Tibial nerve (tissue), 4 donors: Measurements from ENCODE around the gene SOWAHA. TPM values are rescaled to one million over a fixed set of nuclear protein-coding genes. Genes with fewer than 3 reads are reported as not detected.
A peak's percentile ranks its signal among the peaks of the same experiment; 100 is the strongest.

Source experiments
- DNase-seq, 2 donors: peaks; one replicate each; pipeline ENCODE4 v3.0.0-alpha.2; 2019; ENCODE audit warnings: low spot score in 2 of 2
- H3K27ac ChIP-seq, 4 donors: fragments of 200-600 bp; sonication (generic) in 3 of 4; one replicate each; pipeline ENCODE4 v1.5.1; 2017 to 2019; ENCODE audit warnings: mild to moderate bottlenecking in 1 of 4
- H3K27me3 ChIP-seq, 2 donors: fragments of 200-600 bp; sonication (generic) in 1 of 2; one replicate each; pipeline versions ENCODE4 v1.5.1 to v1.6.0; 2017 to 2019
- H3K36me3 ChIP-seq, 3 donors: fragments of 200-600 bp; sonication (generic); one replicate each; pipeline ENCODE4 v1.5.1; 2018 to 2019
- H3K4me1 ChIP-seq, 4 donors: fragments of 200-600 bp; sonication (generic) in 3 of 4; one replicate each; pipeline ENCODE4 v1.5.1; 2017 to 2019
- H3K4me3 ChIP-seq, 4 donors: fragments of 200-600 bp; sonication (generic) in 3 of 4; one replicate each; pipeline ENCODE4 v1.5.1; 2017 to 2019; ENCODE audit warnings: mild to moderate bottlenecking in 1 of 4, moderate library complexity in 1 of 4
- H3K9me3 ChIP-seq, 4 donors: fragments of 200-600 bp; sonication (generic) in 3 of 4; one replicate each; pipeline ENCODE4 v1.5.1; 2017 to 2019
- CTCF ChIP-seq, 5 experiments: fragments of 200-600 bp in 3 of 5; fragments of 450-650 bp in 2 of 5; sonication (generic) in 3 of 5; IDR thresholded peaks; one replicate each; pipeline ENCODE4 v1.5.1; 2016 to 2019; ENCODE audit warnings: antibody characterized with exemption in 5 of 5, mild to moderate bottlenecking in 3 of 5, moderate library complexity in 2 of 5
- EP300 ChIP-seq, 2 donors: sonication (generic); formaldehyde crosslinking; IDR thresholded peaks; one replicate each; pipeline ENCODE4 v1.6.1; 2017; ENCODE audit warnings: antibody characterized with exemption in 2 of 2, mild to moderate bottlenecking in 1 of 2
- POLR2A ChIP-seq, 2 donors: fragments of 450-650 bp; IDR thresholded peaks; one replicate each; pipeline ENCODE4 v1.6.1; 2017; ENCODE audit warnings: antibody characterized with exemption in 2 of 2, mild to moderate bottlenecking in 2 of 2, moderate library complexity in 2 of 2
- WGBS, 2 donors: methylation state at CpG; one replicate each; pipeline ENCODE4 v1.1.5; 2018; 5-methylcytosine and 5-hydroxymethylcytosine counted together
- total RNA-seq, 4 donors: library from RNA; depleted of rRNA; stranded (reverse); fragments of >200 nt; gene quantifications; one replicate each; pipeline ENCODE4 v1.1.0, GENCODE V29; 2016

Gene SOWAHA
- 1 to 10 TPM in 2 of 4 donors, under 1 TPM in 2; 0.44 to 2.9 (median 0.99) TPM for total RNA-seq

- TF ChIP-seq EP300 (IDR thresholded peaks at IDR 0.05) (no peak), POLR2A (IDR thresholded peaks at IDR 0.05) (no peak), CTCF (IDR thresholded peaks at IDR 0.05) (no peak)
- H3K4me3 ChIP-seq: peak within 1 kb of the TSS in 3 of 4 donors; percentile 16 to 49 (median 44)
- DNase-seq: no peak
- WGBS, 2 donors: 7 to 8% methylated on average over 26 to 34 of the region's 68 CpGs
- H3K36me3 ChIP-seq: no peaks in the 10 kb centered on the region
- H3K27ac ChIP-seq: peak within 1 kb of the TSS in 3 of 4 donors; percentile 5 to 82 (median 76)
- peaks cover 5 to 64% of the 10 kb centered on the region in 2 donors for H3K27me3 ChIP-seq
- H3K9me3 ChIP-seq: no peaks in the 10 kb centered on the region
- peaks cover 0 to 19% (median 3%) of the 10 kb centered on the region in 4 donors for H3K4me1 ChIP-seq
Observed at GRCh38 chr5:132812781-132813598, at the start of gene SOWAHA. Gene SOWAHA (plus strand): TSS chr5:132813302. CDS start chr5:132813622, 320 bp downstream.

GRCh38 chr5:132764051-132764450 is 49.1 kb upstream of the SOWAHA start:
- no peak for DNase-seq
- Histone ChIP-seq H3K27me3 (no peaks in the 10 kb centered on the region), H3K9me3 (no peaks in the 10 kb centered on the region), H3K4me3 (no peak overlapping the region), H3K27ac (no peak overlapping the region), H3K4me1 (peaks cover 0 to 40% (median 6%) of the 10 kb centered on the region in 4 donors), H3K36me3 (peaks cover 0 to 62% (median 0%) of the 10 kb centered on the region in 3 donors)
- 93 to 96% methylated on average over 10 of the region's 10 CpGs for WGBS, 2 donors
- TF ChIP-seq POLR2A (IDR thresholded peaks at IDR 0.05) (no peak), EP300 (IDR thresholded peaks at IDR 0.05) (no peak), CTCF (IDR thresholded peaks at IDR 0.05) (no peak)

- Histone ChIP-seq H3K36me3 (peaks cover 0 to 55% (median 0%) of the 10 kb centered on the region in 3 donors), H3K4me3 (no peak overlapping the region), H3K4me1 (peaks cover 0 to 45% (median 7%) of the 10 kb centered on the region in 4 donors), H3K27ac (no peak overlapping the region), H3K9me3 (no peaks in the 10 kb centered on the region), H3K27me3 (no peaks in the 10 kb centered on the region)
- WGBS, 2 donors: 91 to 98% methylated on average over 4 to 7 of the region's 7 CpGs
- DNase-seq: no peak
- TF ChIP-seq POLR2A (IDR thresholded peaks at IDR 0.05) (no peak), CTCF (IDR thresholded peaks at IDR 0.05) (no peak), EP300 (IDR thresholded peaks at IDR 0.05) (no peak)
Observed at GRCh38 chr5:132764671-132765238, 48.3 kb upstream of the SOWAHA start.

- Histone ChIP-seq H3K27ac (peak overlapping the region in 2 of 4 donors; percentile 4 to 24), H3K36me3 (peaks cover 0 to 48% (median 0%) of the 10 kb centered on the region in 3 donors), H3K27me3 (no peaks in the 10 kb centered on the region), H3K9me3 (no peaks in the 10 kb centered on the region), H3K4me1 (peaks cover 0 to 48% (median 7%) of the 10 kb centered on the region in 4 donors), H3K4me3 (no peak overlapping the region)
- TF ChIP-seq EP300 (IDR thresholded peaks at IDR 0.05) (no peak), CTCF (IDR thresholded peaks at IDR 0.05) (no peak), POLR2A (IDR thresholded peaks at IDR 0.05) (no peak)
- DNase-seq: no peak
- WGBS, 2 donors: 84% methylated on average over 12 of the region's 12 CpGs
Observed at GRCh38 chr5:132765311-132766019, 47.6 kb upstream of the SOWAHA start.
